NCI-H1417 (cell line): ENCODE results near the gene FBXL19.
A peak's percentile ranks its signal among the peaks of the same experiment; 100 is the strongest.
"Not testable (repeated sequence)": the region's sequence is repeated elsewhere in the genome, so short reads cannot be mapped to it uniquely, and the experiment has no call there.

Experiments
- DNase-seq, 3 experiments: peaks; one replicate each; lab custom pipeline; 2025; lab: John Stamatoyannopoulos, UW

The FBXL19 gene, protein sequence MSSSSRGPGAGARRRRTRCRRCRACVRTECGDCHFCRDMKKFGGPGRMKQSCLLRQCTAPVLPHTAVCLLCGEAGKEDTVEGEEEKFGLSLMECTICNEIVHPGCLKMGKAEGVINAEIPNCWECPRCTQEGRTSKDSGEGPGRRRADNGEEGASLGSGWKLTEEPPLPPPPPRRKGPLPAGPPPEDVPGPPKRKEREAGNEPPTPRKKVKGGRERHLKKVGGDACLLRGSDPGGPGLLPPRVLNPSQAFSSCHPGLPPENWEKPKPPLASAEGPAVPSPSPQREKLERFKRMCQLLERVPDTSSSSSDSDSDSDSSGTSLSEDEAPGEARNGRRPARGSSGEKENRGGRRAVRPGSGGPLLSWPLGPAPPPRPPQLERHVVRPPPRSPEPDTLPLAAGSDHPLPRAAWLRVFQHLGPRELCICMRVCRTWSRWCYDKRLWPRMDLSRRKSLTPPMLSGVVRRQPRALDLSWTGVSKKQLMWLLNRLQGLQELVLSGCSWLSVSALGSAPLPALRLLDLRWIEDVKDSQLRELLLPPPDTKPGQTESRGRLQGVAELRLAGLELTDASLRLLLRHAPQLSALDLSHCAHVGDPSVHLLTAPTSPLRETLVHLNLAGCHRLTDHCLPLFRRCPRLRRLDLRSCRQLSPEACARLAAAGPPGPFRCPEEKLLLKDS

DNA sequence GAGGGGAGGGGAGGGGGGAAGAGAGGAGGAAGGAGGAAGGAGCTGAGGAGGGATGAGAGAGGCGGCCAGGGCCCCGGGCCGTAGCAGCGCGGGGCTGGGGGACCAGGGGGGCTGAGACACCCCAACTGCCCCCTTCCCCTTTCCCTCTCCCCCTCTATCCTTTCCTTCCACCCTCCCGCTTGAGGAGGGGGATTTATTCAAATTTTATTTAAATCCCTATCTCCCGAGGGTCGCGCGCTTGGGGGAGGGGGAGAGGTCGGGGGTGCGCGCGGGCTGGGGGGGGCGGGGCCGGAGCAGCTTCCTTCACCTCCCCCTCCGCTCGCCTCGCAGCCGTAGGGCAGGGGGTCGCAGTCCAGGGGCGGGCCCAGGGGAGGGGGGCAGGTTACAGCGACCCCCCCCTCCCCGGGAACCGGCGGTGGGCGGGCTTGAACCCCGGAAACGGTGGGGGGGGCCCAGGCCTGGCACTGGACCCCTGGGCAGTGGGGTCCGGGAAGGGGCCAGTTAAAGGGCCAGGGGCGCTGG is at the start of gene FBXL19:
Gene FBXL19 (plus strand): TSS at position 19 of the 522 bp plus-strand sequence. CDS start 2,183 bp downstream, outside the sequence.
- peak in 1 of 3 experiments; percentile 78 for DNase-seq

DNA sequence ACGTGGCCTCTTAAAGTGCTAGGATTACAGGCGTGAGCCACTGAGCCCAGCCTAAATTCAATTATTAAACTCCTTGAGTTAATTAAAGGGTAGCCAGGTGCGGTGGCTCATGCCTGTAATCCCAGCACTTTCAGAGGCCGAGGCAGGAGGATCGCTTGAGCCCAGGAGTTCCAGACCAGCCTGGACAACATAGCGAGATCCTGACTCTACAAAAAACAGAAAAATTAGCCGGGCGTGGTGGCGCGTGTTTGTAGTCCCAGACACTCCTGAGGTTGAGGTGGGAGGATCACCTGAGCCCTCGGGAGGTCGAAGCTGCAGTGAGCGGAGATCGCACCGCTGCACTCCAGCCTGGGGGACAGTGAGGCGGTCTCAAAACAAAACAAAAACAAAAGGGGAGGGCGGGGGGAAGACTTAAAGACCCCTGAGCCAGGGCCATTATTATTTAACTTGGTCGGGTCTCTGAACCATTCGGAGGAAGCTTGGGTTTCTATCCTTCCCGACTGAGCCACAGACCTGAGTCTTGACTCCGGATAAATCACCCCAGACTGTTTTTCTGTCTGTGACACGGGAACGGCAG is 49.0 kb upstream of the FBXL19 start:
- DNase-seq, result no peak

- DNase-seq, result peak; percentile 92 to 96 (median 93)
Observed at GRCh38 chr16:30874821-30875717, 48.3 kb upstream of the FBXL19 start.

DNA sequence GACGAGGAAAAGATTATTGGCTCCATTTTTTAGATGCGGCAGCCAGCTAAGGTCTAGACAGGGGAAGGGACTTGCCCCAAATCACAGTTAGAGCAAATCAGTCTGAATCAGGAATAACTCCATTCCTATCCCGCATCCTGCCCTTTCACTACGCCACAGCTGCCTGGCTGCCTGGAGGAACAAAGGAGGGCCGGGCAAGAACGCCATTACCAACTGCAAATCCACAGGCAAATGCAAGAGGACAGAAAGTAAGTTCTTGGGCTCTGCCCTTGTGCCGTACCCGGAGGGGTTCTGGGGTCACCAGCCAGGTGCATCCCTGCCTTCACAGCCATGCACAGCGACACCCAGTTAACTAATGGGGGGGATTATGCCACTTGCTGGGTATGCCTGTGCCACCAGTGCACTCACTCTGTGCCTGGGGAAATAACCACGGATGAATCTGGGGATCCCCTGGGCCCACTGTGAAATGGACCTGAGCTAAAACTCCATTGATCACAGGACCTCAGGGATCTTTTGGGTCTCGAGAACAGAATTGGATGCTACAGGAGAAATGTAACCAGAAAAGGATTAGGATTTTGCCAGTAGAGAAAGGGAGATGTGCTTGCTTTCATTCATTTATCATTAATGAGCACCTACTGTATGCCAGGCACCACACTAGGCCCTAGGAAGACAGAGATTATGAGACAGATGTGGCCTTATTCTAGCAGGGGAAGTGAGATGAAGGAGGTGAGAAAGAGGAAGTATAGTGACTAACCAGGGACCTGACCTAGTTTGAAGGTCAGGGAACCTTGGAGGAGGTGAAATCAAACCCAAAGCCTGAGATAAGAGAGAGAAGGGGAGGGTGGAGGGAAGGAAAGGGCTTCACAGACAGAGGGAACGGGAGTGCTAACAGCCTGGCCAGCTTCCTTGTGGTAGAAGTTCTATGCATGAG is 47.2 kb upstream of the FBXL19 start:
- peak in 2 of 3 experiments; percentile 43 to 80 for DNase-seq

DNA sequence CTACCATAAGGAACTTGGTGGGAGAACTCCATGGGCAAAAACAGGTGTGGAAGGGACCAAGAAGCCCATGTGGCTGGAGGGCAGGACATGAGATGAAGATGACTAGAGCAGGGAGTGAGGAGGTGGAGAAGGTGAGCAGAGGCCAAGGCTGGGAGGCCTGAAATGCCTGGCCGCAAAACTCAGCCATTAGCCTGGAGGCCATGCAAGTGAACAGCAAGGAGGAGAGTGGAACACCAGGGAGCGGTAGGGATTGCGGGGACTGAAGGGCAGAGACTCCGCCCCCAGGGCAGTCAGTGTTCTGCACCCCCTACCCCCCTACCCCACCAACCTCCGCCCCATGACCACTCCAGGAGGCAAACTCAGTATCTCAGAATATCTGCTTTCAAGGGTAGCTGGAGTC is 46.5 kb upstream of the FBXL19 start:
- DNase-seq, result peak in 1 of 3 experiments; percentile 25

- DNase-seq, result no peak
Observed at GRCh38 chr16:30882429-30883310, 40.7 kb upstream of the FBXL19 start.

- DNase-seq, result no peak
Observed at GRCh38 chr16:30884760-30885159, 38.6 kb upstream of the FBXL19 start.

GRCh38 chr16:30885196-30885595 is 38.2 kb upstream of the FBXL19 start:
- DNase-seq, result no peak

DNA sequence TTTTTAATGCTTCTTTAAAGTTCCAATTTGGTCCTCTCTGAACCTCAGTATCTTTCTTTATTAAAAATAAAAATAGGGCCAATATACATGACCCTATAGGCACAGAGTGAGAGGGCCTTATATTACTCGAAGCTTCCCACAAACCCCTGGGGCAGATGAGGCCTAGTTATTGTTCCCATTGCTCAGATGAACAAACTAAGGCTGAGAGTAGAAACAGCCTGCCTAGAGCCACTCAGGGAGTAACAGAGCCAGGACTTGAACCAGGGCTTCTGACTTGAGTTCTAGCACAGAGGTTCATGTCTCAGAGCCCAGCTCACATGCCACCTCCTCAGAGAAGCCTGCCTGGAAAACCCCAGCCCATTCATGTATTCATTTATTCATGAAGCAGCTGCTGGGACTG is 37.2 kb upstream of the FBXL19 start:
- no peak for DNase-seq

DNA sequence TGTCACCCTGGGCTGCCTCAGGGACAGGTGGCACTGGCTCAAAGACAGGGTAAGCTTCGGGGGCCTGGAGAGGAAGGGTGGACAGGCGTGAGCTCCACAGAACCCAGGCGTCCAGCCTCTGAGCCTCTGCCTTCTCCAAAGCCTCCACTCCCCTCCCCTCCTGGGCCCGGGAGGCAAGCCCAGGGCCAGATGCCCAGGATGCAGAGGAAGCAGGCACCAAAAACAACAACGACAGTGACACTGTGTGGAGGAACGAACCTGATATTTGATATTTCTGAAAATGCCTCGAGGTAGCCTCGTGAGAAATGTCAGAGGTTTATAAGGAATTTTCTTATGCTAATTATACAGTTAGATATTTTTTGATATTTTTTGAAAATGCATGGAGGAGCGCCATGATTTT is 35.4 kb upstream of the FBXL19 start:
- no peak for DNase-seq

GRCh38 chr16:30888856-30889499 is 34.4 kb upstream of the FBXL19 start:
- no peak for DNase-seq

- DNase-seq, result no peak
Observed at GRCh38 chr16:30889721-30890120, 33.7 kb upstream of the FBXL19 start.

GRCh38 chr16:30891043-30891823 is 32.1 kb upstream of the FBXL19 start:
- DNase-seq, result not testable (repeated sequence)

GRCh38 chr16:30892670-30893416 is 30.5 kb upstream of the FBXL19 start:
- peak in 1 of 3 experiments; percentile 27 for DNase-seq

DNA sequence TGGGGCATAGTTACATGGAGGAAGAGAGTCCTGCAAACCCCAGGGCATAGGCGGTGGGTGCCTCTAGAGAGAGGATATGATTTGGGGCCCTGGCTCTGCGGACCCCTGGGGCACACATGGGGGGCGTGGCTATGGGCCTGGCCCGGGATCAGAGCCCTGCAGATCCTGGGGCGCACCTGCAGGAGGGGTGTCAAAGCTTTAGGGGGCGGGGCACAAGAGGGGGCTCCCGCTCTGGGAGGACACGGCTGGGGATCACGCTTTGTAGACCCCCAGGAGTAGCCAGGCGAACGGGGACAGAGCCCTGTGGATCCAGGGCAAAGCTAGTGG is 30.0 kb upstream of the FBXL19 start:
- DNase-seq, result peak in 2 of 3 experiments; percentile 33 to 43

DNA sequence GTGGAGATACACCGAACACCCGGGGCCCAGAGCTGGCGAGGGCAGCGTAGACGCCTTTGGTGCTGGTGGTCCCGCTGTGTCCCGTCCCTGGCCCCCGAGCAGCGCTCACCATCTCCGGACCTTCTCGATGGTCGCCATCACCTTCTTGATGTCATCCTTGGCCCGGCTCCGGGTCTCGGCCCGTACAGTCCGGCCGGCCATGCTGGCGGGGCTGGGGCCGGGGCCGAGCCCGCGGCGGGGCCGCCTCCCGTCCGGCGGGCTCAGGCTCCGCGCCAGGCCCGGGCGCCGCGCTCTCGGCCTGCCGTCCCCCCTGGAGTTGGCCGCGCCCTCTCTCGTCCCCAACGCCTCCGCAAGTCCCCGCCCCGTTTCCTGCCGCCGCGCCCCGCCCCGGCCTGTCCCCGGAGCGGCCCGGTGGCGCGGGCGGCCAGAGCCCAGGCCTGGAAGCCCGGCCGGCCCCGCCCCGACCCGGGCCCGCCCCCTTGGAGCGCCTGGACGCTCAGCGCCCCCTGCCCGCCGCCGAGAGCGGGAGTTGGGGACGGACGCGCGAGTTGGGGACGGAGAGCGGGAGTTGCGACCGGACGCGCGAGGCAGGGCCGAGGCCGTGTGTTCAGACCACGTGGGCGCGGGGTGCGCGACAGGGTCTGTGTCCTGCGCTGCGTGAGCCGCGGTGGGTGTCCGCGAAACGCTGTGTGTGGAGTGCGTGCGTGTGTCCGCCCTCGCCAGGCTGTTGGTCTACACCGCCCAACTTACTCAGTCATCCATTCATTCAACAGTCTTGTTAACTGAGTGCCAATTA is 29.4 kb upstream of the FBXL19 start, which contains the start of gene BCL7C:
Gene BCL7C (minus strand): TSS at position 334 of the 796 bp plus-strand sequence. CDS start 133 bp downstream, at position 201.
- peak; percentile 58 to 89 (median 88) for DNase-seq
